GM12874 (cell line): ENCODE results near the gene ROCK2.

Experiments used
- CTCF ChIP-seq: IDR thresholded peaks from 2 replicates; pipeline ENCODE4 v1.5.1; 2011; ENCODE audit warnings: low read depth, mild to moderate bottlenecking, control low read depth, low read length, moderate library complexity; ENCODE audit not compliant: insufficient read depth

Gene ROCK2

GRCh38 chr2:11257078-11257477, 87.4 kb downstream of the ROCK2 start:
- TF ChIP-seq CTCF, result no peak

- no peak for TF ChIP-seq CTCF
Observed at GRCh38 chr2:11256166-11256565, 88.3 kb downstream of the ROCK2 start.

GRCh38 chr2:11254100-11254536, 90.3 kb downstream of the ROCK2 start:
- TF ChIP-seq CTCF, result no peak

- no peak for TF ChIP-seq CTCF
Observed at GRCh38 chr2:11250400-11251196, 93.8 kb downstream of the ROCK2 start.

- TF ChIP-seq CTCF, result no peak
Observed at GRCh38 chr2:11245322-11245721, 99.1 kb downstream of the ROCK2 start.

- no peak for TF ChIP-seq CTCF
Observed at GRCh38 chr2:11244091-11244826, 100.2 kb downstream of the ROCK2 start.

- TF ChIP-seq CTCF, result no peak
Observed at GRCh38 chr2:11243512-11243911, 100.9 kb downstream of the ROCK2 start.
